ENCODE measurements around the gene ABHD18.
A peak's percentile ranks its signal among the peaks of the same experiment; 100 is the strongest.
"Not testable (repeated sequence)": the region's sequence is repeated elsewhere in the genome, so short reads cannot be mapped to it uniquely, and the experiment has no call there.

The ABHD18 gene

DNA sequence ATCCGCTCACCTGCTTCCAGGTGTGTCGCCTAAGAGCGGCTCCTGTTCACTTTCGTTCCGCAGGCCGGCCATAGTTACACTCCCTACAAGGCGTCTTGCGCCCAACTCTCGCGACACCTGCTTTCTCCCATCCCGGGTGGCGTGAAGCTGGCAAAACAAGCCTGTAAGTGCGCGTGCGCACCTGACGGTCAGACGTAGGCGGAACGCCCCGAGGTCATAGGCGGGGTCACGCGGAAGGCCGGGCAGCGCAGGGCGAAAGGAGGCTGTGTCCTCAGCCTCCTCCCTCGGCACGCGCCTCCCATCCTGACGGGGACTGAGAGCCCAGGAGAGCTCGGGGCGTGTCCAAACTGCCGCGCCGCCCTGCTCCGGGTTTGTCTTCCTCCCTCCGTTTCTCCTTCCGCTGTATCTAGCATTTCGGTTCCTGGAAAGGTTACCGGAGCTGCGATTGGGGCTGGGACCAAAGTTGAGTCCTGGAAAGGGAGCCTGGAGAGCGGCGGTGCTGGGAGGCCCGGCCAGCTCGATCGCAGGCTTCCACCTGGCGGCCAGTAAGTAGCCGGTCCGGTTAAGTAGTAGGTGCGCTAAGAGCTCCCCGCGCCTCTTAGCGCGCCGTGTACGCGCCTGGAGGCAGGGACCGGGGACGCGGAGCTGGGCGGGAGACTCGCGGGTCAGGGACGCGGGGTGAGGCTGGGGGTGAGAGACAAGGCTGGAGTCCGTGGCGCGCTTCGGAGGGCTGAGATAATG is at the start of gene ABHD18, which contains the start of gene MFSD8:
ABHD18 (plus strand) TSS at position 345 of the 741 bp plus-strand sequence. CDS start 17,550 bp downstream, outside the sequence.
MFSD8 (minus strand) TSS at position 112 of the 741 bp plus-strand sequence; CDS start at position 72, 40 bp downstream.
- DNase-seq (ENCODE audit: low spot score): peak; percentile 98

GRCh38 chr4:127916512-127916911 is 48.7 kb upstream of the ABHD18 start:
- DNase-seq (ENCODE audit: low spot score): no peak

DNA sequence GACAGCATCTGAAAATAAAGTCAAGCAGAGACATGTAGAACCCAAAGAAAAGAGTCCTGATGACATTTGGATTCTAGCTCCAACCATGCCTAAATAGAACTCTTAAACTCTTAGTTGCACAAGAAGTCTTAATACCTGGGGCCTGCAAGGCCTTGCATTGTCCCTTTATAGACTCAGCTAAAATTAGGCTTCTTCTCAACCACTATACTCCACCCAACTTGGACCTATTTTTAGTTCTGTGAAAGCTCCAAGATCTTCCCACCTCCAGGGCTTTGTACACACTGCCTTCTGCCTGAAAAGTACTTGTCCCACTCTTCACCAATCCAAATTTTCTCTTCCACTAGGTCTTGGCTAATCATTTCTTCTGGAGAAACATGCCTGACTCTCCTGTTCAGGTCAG is 48.1 kb upstream of the ABHD18 start:
- DNase-seq (ENCODE audit: low spot score): no peak

DNA sequence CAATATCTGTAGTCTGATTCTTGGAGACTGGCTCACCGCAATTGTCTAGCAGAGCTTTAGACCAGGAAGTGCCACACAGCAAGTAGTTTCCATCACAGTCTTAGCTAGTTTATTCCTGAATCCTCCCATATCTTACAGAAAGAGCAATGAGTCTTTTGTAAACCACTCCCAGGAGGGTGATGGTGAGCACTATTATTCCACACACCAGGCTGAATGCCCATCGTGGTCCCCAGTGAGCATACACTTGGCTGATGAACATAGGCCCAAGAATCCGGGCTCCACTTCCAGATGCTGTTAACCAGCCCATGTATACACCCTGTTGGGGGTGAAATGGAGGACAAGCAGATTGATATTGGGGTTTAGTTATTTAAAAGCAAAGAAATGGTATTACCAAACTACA is 44.7 kb upstream of the ABHD18 start:
- DNase-seq (ENCODE audit: low spot score): no peak

GRCh38 chr4:127922226-127922625 is 43.0 kb upstream of the ABHD18 start:
- no peak for DNase-seq (ENCODE audit: low spot score)

- not testable (repeated sequence) for DNase-seq (ENCODE audit: low spot score)
Observed at GRCh38 chr4:127925720-127926119, 39.5 kb upstream of the ABHD18 start.

- no peak for DNase-seq (ENCODE audit: low spot score)
Observed at GRCh38 chr4:127930175-127930574, 35.0 kb upstream of the ABHD18 start.

- not testable (repeated sequence) for DNase-seq (ENCODE audit: low spot score)
Observed at GRCh38 chr4:127931836-127932235, 33.4 kb upstream of the ABHD18 start.

- DNase-seq (ENCODE audit: low spot score): no peak
Observed at GRCh38 chr4:127936974-127937373, 28.2 kb upstream of the ABHD18 start.

DNA sequence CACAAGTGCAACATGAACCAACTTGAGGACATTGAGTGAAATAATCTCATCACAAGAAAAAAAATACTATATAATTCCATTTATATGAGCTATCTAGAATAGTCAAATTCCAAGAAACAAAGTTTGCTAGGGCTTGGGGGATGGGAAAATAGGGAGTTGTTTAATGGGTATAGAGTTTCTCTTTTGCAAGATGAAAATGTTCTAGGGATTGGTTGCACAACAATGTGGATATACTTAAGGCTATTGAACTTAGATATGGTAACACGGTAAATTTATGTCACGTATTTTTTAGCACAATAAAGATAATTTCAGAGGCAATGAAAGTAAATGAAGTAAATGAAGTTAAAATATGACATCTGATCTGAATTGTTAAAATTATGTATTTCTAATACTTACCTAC is 8.1 kb upstream of the ABHD18 start:
- no peak for DNase-seq (ENCODE audit: low spot score)

DNA sequence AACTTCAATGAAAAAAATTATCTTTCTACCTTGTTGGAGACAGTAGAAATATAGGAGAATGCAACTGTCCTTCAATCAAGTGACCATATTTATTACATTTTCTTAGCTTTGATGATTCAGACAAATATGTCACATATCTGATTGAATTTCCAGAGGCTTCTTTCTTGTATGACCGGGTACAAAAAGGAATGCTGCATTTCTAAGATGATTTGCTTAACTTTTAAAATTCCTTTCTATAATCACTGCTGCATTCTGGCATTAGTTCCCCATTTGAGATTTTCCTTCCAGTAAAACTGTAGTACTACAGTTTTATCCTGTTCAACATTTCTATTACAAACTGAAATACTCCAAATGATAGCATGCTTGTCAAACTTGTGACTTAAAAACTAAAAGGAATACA is 5.4 kb upstream of the ABHD18 start:
- no peak for DNase-seq (ENCODE audit: low spot score)

- DNase-seq (ENCODE audit: low spot score): not testable (repeated sequence)
Observed at GRCh38 chr4:127963633-127964398, 1.4 kb upstream of the ABHD18 start.

DNA sequence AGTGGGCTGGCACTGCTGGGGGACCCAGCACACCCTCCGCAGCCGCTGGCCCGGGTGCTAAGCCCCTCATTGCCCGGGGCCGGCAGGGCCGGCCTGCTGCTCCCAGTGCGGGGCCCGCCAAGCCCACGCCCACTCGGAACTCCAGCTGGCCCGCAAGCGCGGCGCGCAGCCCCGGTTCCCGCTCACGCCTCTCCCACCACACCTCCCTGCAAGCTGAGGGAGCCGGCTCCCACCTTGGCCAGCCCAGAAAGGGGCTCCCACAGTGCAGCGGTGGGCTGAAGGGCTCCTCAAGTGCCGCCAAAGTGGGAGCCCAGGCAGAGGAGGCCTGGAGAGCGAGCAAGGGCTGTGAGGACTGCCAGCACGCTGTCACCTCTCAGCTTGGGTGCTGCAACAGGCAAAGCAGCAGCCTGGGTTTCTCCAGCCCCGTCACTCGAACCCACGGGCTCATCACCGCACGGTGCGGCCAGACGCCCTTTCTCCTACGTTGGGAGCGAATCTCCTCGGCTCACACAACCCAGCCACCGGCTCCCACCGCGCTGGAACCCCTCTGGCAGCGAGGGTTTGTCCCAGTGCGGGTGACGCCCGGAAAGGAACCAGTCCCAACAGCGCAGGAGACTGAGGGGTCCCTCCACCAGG is 662 bp upstream of the ABHD18 start:
- not testable (repeated sequence) for DNase-seq (ENCODE audit: low spot score)

DNA sequence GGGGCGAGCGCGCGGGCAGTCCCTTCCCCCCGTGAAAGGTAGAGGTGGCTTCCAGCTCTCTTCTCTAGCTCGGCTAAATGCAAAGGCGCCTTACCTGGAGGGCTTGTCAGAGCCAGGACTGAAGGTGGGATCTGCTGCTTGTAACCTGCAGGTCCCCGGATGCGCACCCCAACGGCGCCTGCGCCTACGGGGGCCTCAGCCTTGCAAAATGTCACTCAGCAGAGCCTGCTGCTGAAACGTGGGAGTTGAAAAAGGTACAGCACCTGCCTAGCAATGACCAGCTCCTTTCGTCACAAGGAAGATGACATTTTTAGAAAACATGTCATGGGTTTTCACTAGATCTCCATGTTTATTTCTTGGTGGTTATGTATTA is 583 bp downstream of the ABHD18 start:
- no peak for DNase-seq (ENCODE audit: low spot score)

DNA sequence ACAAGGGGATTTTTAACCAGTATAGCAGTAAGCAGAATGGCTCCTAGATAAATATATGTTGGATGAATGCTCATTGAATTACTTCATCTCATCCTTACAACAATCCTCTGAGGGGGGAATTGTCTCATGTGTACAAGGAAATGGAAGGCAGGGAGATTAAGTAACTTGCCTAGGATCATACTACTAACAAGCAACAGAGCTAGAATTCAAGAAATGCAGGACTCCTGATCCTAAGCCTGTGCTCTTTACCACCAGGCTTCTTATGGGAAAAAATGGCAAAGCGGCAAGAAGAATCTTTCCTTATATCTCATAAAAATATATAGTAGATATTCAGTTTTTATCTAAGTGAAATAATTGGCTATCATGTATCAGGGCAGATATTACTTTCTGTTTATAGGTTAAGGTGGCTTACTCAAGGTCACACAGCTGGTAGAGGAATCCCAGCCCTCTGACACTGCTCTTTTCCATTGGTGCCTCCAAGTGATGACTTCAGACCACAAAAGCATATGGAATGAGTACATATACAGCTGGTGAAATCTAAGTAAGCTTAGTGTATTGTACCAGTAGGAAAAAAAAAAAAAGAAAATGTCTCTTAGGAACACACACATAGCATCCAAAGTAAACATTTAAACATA is 2.1 kb downstream of the ABHD18 start:
- no peak for DNase-seq (ENCODE audit: low spot score)

GRCh38 chr4:127968586-127968985 is 3.4 kb downstream of the ABHD18 start:
- DNase-seq (ENCODE audit: low spot score): no peak

GRCh38 chr4:127970925-127971324 is 5.7 kb downstream of the ABHD18 start:
- DNase-seq (ENCODE audit: low spot score): not testable (repeated sequence)

GRCh38 chr4:127975121-127975770 is 10.0 kb downstream of the ABHD18 start:
- DNase-seq (ENCODE audit: low spot score): no peak

DNA sequence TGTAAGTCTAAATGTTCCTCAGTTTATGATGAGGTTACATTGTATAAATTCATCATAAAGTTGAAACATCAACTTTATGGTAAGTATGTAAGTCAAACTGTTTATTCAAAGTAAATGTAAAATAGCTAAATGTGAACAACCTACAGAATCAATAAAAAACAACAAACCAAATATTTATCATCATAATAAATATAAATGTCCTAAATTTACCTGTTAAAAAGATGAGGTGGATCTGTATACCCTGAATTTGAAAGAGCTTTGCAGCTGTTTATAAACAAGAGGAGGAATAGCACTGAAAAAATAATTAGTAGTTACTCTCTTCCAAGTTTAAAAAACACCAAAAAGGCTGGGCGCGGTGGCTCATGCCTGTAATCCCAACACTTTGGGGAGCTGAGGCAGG is 13.7 kb downstream of the ABHD18 start:
- no peak for DNase-seq (ENCODE audit: low spot score)

DNA sequence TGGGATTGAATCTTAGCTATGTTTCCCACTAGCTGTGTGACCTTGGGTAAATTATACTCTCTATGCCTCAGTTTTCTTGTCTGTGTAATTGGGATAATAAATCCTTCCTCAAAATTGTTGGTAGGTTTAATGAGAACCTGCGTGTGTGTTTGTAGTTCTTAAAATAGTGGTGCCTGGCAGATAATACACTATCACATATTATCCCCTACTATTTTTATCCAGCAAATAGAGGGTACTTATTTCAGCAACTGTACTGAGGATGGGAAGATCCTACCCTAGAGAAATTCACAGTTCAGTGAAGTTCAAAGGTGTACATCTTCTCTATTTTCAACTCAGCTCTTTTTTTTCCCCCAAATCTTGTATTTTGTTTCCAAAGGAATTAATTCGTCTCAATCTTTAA is 17.2 kb downstream of the ABHD18 start:
- no peak for DNase-seq (ENCODE audit: low spot score)

DNA sequence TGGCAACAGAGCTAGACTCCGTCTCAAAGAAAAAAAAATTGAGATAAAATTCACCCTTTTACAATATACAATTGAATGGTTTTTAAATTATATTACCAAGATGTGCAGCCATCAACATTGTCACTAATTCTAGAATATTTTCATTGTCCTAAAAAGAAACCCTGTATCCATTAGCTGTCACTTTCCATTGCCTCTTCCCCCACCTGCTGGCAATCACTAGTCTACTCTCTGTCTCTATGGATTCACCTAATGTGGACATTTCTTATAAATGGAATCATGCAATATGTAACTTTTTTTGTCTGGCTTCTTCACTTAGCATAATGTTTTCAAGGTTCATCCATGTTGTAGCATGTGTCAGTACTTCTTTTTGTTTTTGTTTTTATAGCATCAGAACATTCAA is 20.8 kb downstream of the ABHD18 start:
- DNase-seq (ENCODE audit: low spot score): no peak

DNA sequence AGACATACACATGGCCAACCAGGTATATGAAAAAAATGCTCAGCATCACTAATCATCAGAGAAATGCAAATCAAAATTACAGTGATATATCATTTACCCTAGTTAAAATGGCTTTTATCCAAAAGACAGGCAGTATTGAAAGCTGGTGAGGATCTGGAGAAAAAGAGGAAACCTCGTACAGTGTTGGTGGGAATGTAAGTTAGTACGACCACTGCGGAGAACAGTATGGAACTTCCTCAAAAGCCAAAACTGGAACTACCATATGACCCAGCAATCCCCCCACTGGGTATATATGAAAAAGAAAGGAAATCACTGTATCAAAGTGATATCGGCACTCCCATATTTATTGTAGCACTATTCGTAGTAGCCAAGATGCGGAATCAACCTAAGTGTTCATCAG is 23.4 kb downstream of the ABHD18 start:
- DNase-seq (ENCODE audit: low spot score): no peak

Measured in COLO829 (cell line).